Loucy (cell line): ENCODE measurements around the gene SFMBT2.

Source experiments
- H2AFZ ChIP-seq: fragments of 200-600 bp; sonication (generic); 2 replicates; pipeline ENCODE4 v1.6.0; 2016; ENCODE audit warnings: antibody characterized with exemption, mild to moderate bottlenecking, low read length, moderate library complexity
- H3F3A ChIP-seq: fragments of 200-600 bp; 2 replicates; pipeline ENCODE4 v1.6.0; 2016; ENCODE audit warnings: antibody characterized with exemption, low read depth, mild to moderate bottlenecking
- H3K27me3 ChIP-seq: fragments of 200-600 bp; sonication (generic); 2 replicates; pipeline ENCODE4 v1.6.1; 2014; ENCODE audit warnings: low read length, mild to moderate bottlenecking; ENCODE audit not compliant: insufficient read depth, poor library complexity, severe bottlenecking
- H3K36me3 ChIP-seq: fragments of 200-600 bp; sonication (generic); 2 replicates; pipeline ENCODE4 v1.6.1; 2016; ENCODE audit warnings: low read length; ENCODE audit not compliant: insufficient read depth
- H3K4me1 ChIP-seq: fragments of 200-600 bp; sonication (generic); 2 replicates; pipeline ENCODE4 v1.5.1; 2014; ENCODE audit warnings: low read length, mild to moderate bottlenecking; ENCODE audit not compliant: insufficient read depth, poor library complexity, severe bottlenecking
- H3K4me2 ChIP-seq: fragments of 200-600 bp; sonication (generic); 2 replicates; pipeline ENCODE4 v1.6.0; 2014; ENCODE audit warnings: antibody characterized with exemption, low read length, low read depth, mild to moderate bottlenecking; ENCODE audit not compliant: poor library complexity, severe bottlenecking
- H3K4me3 ChIP-seq: fragments of 200-600 bp; sonication (generic); 2 replicates; pipeline ENCODE4 v1.5.1; 2014; ENCODE audit warnings: low read length, mild to moderate bottlenecking, mixed read lengths; ENCODE audit not compliant: poor library complexity, severe bottlenecking
- H3K79me2 ChIP-seq: fragments of 200-600 bp; sonication (generic); 2 replicates; pipeline ENCODE4 v1.6.1; 2014; ENCODE audit warnings: low read length; ENCODE audit not compliant: insufficient read depth
- H3K9ac ChIP-seq: fragments of 200-600 bp; sonication (generic); 2 replicates; pipeline ENCODE4 v1.6.0; 2014; ENCODE audit warnings: mild to moderate bottlenecking, low read depth, low read length, moderate library complexity; ENCODE audit not compliant: poor library complexity, severe bottlenecking
- H3K9me2 ChIP-seq: fragments of 200-600 bp; sonication (generic); replicated peaks from 2 replicates; pipeline ENCODE4 v1.6.1; 2016; ENCODE audit warnings: low read depth, low read length, mixed read lengths
- H3K9me3 ChIP-seq: fragments of 200-600 bp; sonication (generic); 2 replicates; pipeline ENCODE4 v1.6.1; 2014; ENCODE audit warnings: mild to moderate bottlenecking, antibody characterized with exemption, low read length, low read depth; ENCODE audit not compliant: insufficient read depth
- H4K20me1 ChIP-seq: fragments of 200-600 bp; sonication (generic); 2 replicates; pipeline ENCODE4 v1.6.0; 2014; ENCODE audit warnings: antibody characterized with exemption, low read length, mild to moderate bottlenecking; ENCODE audit not compliant: insufficient read depth, poor library complexity, severe bottlenecking
- CTCF ChIP-seq: fragments of 200-600 bp; sonication (generic); conservative IDR thresholded peaks from 2 replicates; pipeline ENCODE4 v1.5.1; 2014; ENCODE audit warnings: mild to moderate bottlenecking, antibody characterized with exemption, low read length
- EZH2phosphoT487 ChIP-seq: fragments of 200-600 bp; IDR thresholded peaks from 2 replicates; pipeline ENCODE4 v1.6.1; 2018; ENCODE audit warnings: antibody characterized with exemption, mild to moderate bottlenecking, moderate library complexity, borderline replicate concordance

Gene SFMBT2

GRCh38 chr10:7171825-7172224, 239.0 kb downstream of the SFMBT2 start:
- H3K79me2 ChIP-seq: no peaks in the 10 kb centered on the region
- H3K27me3 ChIP-seq: no peaks in the 10 kb centered on the region
- H3F3A ChIP-seq: no peaks in the 10 kb centered on the region
- H3K9ac ChIP-seq: no peak overlapping the region
- no peaks in the 10 kb centered on the region for H4K20me1 ChIP-seq
- H3K4me1 ChIP-seq: no peaks in the 10 kb centered on the region
- no peaks in the 10 kb centered on the region for H3K9me2 ChIP-seq
- H3K9me3 ChIP-seq: no peaks in the 10 kb centered on the region
- H3K4me2 ChIP-seq: no peak overlapping the region
- H2AFZ ChIP-seq: no peak overlapping the region
- H3K4me3 ChIP-seq: no peak overlapping the region
- H3K36me3 ChIP-seq: peaks cover 76% of the 10 kb centered on the region; the same call in 1 of the 2 replicates
- TF ChIP-seq CTCF (no peak), EZH2phosphoT487 (no peak)

- Histone ChIP-seq H3K4me3 (no peak overlapping the region), H3K9me3 (no peaks in the 10 kb centered on the region), H3K27me3 (no peaks in the 10 kb centered on the region), H3F3A (no peaks in the 10 kb centered on the region), H3K9me2 (no peaks in the 10 kb centered on the region), H2AFZ (no peak overlapping the region), H3K4me2 (no peak overlapping the region), H3K4me1 (no peaks in the 10 kb centered on the region), H4K20me1 (no peaks in the 10 kb centered on the region), H3K36me3 (peaks cover 67% of the 10 kb centered on the region; the same call in 1 of the 2 replicates), H3K79me2 (no peaks in the 10 kb centered on the region), H3K9ac (no peak overlapping the region)
- no peak for TF ChIP-seq EZH2phosphoT487
- TF ChIP-seq CTCF: no peak
Observed at GRCh38 chr10:7170626-7171322, 240.1 kb downstream of the SFMBT2 start.

- peaks cover 56% of the 10 kb centered on the region; the same call in 1 of the 2 replicates for H3K36me3 ChIP-seq
- TF ChIP-seq CTCF (no peak), EZH2phosphoT487 (no peak)
Observed at GRCh38 chr10:7168414-7168813, 242.4 kb downstream of the SFMBT2 start.

More at GRCh38 chr10:7168414-7168813, 242.4 kb downstream of the SFMBT2 start:
- Histone ChIP-seq H3K4me1 (no peaks in the 10 kb centered on the region), H3F3A (no peaks in the 10 kb centered on the region), H3K4me2 (no peak overlapping the region), H4K20me1 (no peaks in the 10 kb centered on the region), H3K27me3 (no peaks in the 10 kb centered on the region), H2AFZ (no peak overlapping the region), H3K9me2 (no peaks in the 10 kb centered on the region), H3K79me2 (no peaks in the 10 kb centered on the region), H3K9ac (no peak overlapping the region), H3K9me3 (no peaks in the 10 kb centered on the region), H3K4me3 (no peak overlapping the region)
